H9 (cell line): ENCODE data around the gene SLC1A7. TPM values are rescaled to one million over a fixed set of nuclear protein-coding genes. Genes with fewer than 3 reads are reported as not detected.

ENCODE experiments used
- DNase-seq: peaks from one replicate; pipeline ENCODE4 v3.0.0-alpha.2; 2017
- H2AFZ ChIP-seq: one replicate; pipeline ENCODE4 v1.6.1; 2013; ENCODE audit warnings: mild to moderate bottlenecking, low read length, control low read depth, moderate library complexity
- H2AK5ac ChIP-seq: 2 replicates; pipeline ENCODE4 v1.6.1; 2013; ENCODE audit warnings: low read length, control low read depth, mixed read lengths; ENCODE audit not compliant: insufficient read length
- H2BK120ac ChIP-seq: one replicate; pipeline ENCODE4 v1.6.1; 2013; ENCODE audit warnings: low read depth, mild to moderate bottlenecking, low read length, control low read depth, inconsistent platforms; ENCODE audit not compliant: poor library complexity, severe bottlenecking
- H2BK12ac ChIP-seq: 2 replicates; pipeline ENCODE4 v1.6.1; 2013; ENCODE audit warnings: low read length, control low read depth, mixed read lengths, low read depth; ENCODE audit not compliant: insufficient read length
- H2BK15ac ChIP-seq: 2 replicates; pipeline ENCODE4 v1.6.1; 2013; ENCODE audit warnings: low read depth, low read length, control low read depth
- H2BK20ac ChIP-seq: one replicate; pipeline ENCODE4 v1.6.1; 2013; ENCODE audit warnings: low read depth, mild to moderate bottlenecking, low read length, control low read depth, inconsistent platforms; ENCODE audit not compliant: poor library complexity, severe bottlenecking
- H2BK5ac ChIP-seq: 2 replicates; pipeline ENCODE4 v1.6.1; 2013; ENCODE audit warnings: low read length, control low read depth, mixed read lengths; ENCODE audit not compliant: insufficient read length
- H3K14ac ChIP-seq: 2 replicates; pipeline ENCODE4 v1.6.1; 2013; ENCODE audit warnings: low read length, control low read depth; ENCODE audit not compliant: insufficient read depth
- H3K18ac ChIP-seq: 2 replicates; pipeline ENCODE4 v1.6.1; 2013; ENCODE audit warnings: low read depth, mild to moderate bottlenecking, mixed read lengths, low read length, control low read depth; ENCODE audit not compliant: insufficient read length
- H3K23ac ChIP-seq: 2 replicates; pipeline ENCODE4 v1.6.1; 2013; ENCODE audit warnings: low read length, control low read depth, mixed read lengths, low read depth; ENCODE audit not compliant: insufficient read length
- H3K23me2 ChIP-seq: 2 replicates; pipeline ENCODE4 v1.6.1; 2013; ENCODE audit warnings: low read depth, mild to moderate bottlenecking, mixed read lengths, low read length, control low read depth; ENCODE audit not compliant: insufficient read length, poor library complexity, severe bottlenecking
- H3K27ac ChIP-seq: 2 replicates; pipeline ENCODE4 v1.5.1; 2013; ENCODE audit warnings: low read length, control low read depth, mixed read lengths, low read depth; ENCODE audit not compliant: insufficient read length
- H3K27me3 ChIP-seq: 2 replicates; pipeline ENCODE4 v1.6.1; 2013; ENCODE audit warnings: low read length, control low read depth, inconsistent platforms; ENCODE audit not compliant: insufficient read depth
- H3K4ac ChIP-seq: 2 replicates; pipeline ENCODE4 v1.6.1; 2013; ENCODE audit warnings: low read depth, mild to moderate bottlenecking, control low read depth, inconsistent platforms, low read length, moderate library complexity
- H3K4me1 ChIP-seq: 2 replicates; pipeline ENCODE4 v1.6.1; 2013; ENCODE audit warnings: low read length, control low read depth, inconsistent platforms; ENCODE audit not compliant: insufficient read depth
- H3K4me2 ChIP-seq: 2 replicates; pipeline ENCODE4 v1.6.1; 2013; ENCODE audit warnings: low read length, control low read depth, mixed read lengths; ENCODE audit not compliant: insufficient read length, insufficient read depth
- H3K56ac ChIP-seq: 2 replicates; pipeline ENCODE4 v1.6.1; 2013; ENCODE audit warnings: low read depth, mild to moderate bottlenecking, mixed read lengths, low read length, control low read depth; ENCODE audit not compliant: insufficient read length
- H3K79me1 ChIP-seq: 2 replicates; pipeline ENCODE4 v1.6.1; 2013; ENCODE audit warnings: low read depth, mild to moderate bottlenecking, moderate library complexity, low read length, control low read depth, inconsistent platforms; ENCODE audit not compliant: insufficient read depth, poor library complexity, severe bottlenecking
- H3K79me2 ChIP-seq: 2 replicates; pipeline ENCODE4 v1.6.1; 2013; ENCODE audit warnings: low read length, control low read depth, inconsistent platforms; ENCODE audit not compliant: insufficient read depth
- H3K9ac ChIP-seq: 2 replicates; pipeline ENCODE4 v1.6.1; 2013; ENCODE audit warnings: low read length, control low read depth, mixed read lengths; ENCODE audit not compliant: insufficient read length; ENCODE audit errors: extremely low read depth
- H3K9me3 ChIP-seq: one replicate; pipeline ENCODE4 v1.6.1; 2013; ENCODE audit warnings: low read depth, low read length, inconsistent platforms; ENCODE audit not compliant: control insufficient read depth
- H3T11ph ChIP-seq: one replicate; pipeline ENCODE4 v1.6.1; 2013; ENCODE audit warnings: mild to moderate bottlenecking, low read length, control low read depth, inconsistent platforms
- H4K20me1 ChIP-seq: one replicate; pipeline ENCODE4 v1.6.1; 2013; ENCODE audit not compliant: control insufficient read depth, insufficient read length, insufficient read depth
- H4K5ac ChIP-seq: 2 replicates; pipeline ENCODE4 v1.6.1; 2013; ENCODE audit warnings: low read depth, mild to moderate bottlenecking, mixed read lengths, low read length, control low read depth; ENCODE audit not compliant: insufficient read length
- H4K8ac ChIP-seq: replicated peaks from 2 replicates; pipeline ENCODE4 v1.6.1; 2013; ENCODE audit warnings: low read length, control low read depth, mixed read lengths, low read depth; ENCODE audit not compliant: insufficient read length
- H4K91ac ChIP-seq: 2 replicates; pipeline ENCODE4 v1.6.1; 2013; ENCODE audit warnings: low read depth, mild to moderate bottlenecking, moderate library complexity, mixed read lengths, low read length, control low read depth; ENCODE audit not compliant: insufficient read length
- H3K27ac Mint-ChIP-seq, 3 experiments: 2 replicates in 2 of 3; 3 replicates in 1 of 3; pipeline ENCODE4 v1.8.0; 2020 to 2021; ENCODE audit warnings: mixed read lengths in 3 of 3, mild to moderate bottlenecking in 1 of 3, moderate library complexity in 1 of 3
- H3K27me3 Mint-ChIP-seq: 2 replicates; pipeline ENCODE4 v1.8.0; 2021; ENCODE audit warnings: low read depth, mild to moderate bottlenecking, moderate library complexity, mixed read lengths
- H3K36me3 Mint-ChIP-seq, 3 experiments: 2 replicates in 2 of 3; 3 replicates in 1 of 3; pipeline ENCODE4 v1.8.0; 2020 to 2021; ENCODE audit warnings: low read depth in 3 of 3, mixed read lengths in 3 of 3; ENCODE audit not compliant: insufficient read depth in 1 of 3
- H3K4me1 Mint-ChIP-seq, 2 experiments: 2 replicates each; pipeline ENCODE4 v1.8.0; 2020; ENCODE audit warnings: mixed read lengths in 2 of 2
- H3K4me3 Mint-ChIP-seq, 2 experiments: 2 replicates in 1 of 2; 3 replicates in 1 of 2; pipeline ENCODE4 v1.8.0; 2020 to 2021; ENCODE audit warnings: mild to moderate bottlenecking in 2 of 2, mixed read lengths in 2 of 2, moderate library complexity in 1 of 2
- H3K9me3 Mint-ChIP-seq, 2 experiments: 2 replicates in 1 of 2; 3 replicates in 1 of 2; pipeline ENCODE4 v1.8.0; 2020; ENCODE audit warnings: mild to moderate bottlenecking in 2 of 2, mixed read lengths in 2 of 2, moderate library complexity in 1 of 2
- CTCF ChIP-seq: fragments of 200-600 bp; sonication (generic); conservative IDR thresholded peaks from 3 replicates; pipeline ENCODE4 v1.8.0; 2021; ENCODE audit warnings: antibody characterized with exemption, mild to moderate bottlenecking
- WGBS: extraction: QIAGEN DNeasy Blood & Tissue Kit; methylation state at CpG from one replicate; pipeline ENCODE4 v1.1.7; 2013; ENCODE audit warnings: missing lambda C conversion rate, low lambda C conversion rate, mixed read lengths; ENCODE audit not compliant: insufficient read length; ENCODE audit errors: extremely low coverage; 5-methylcytosine and 5-hydroxymethylcytosine counted together
- total RNA-seq: library from RNA; stranded (reverse); gene quantifications from 2 replicates; pipeline ENCODE4 v1.2.1, GENCODE V29; 2021

The SLC1A7 gene
- total RNA-seq, 1 experiment from 2014 or later, result not detected

GRCh38 chr1:53068314-53069099 is 73.9 kb downstream of the SLC1A7 start:
- no peaks in the 10 kb centered on the region for H3K23me2 ChIP-seq
- no peak overlapping the region for H2BK5ac ChIP-seq
- no peak overlapping the region for H3K23ac ChIP-seq
- no peaks in the 10 kb centered on the region for H3K79me1 ChIP-seq
- H3K56ac ChIP-seq, result no peak overlapping the region
- no peak overlapping the region for H3K18ac ChIP-seq
- H2BK20ac ChIP-seq, result no peak overlapping the region
- H3K4me1 ChIP-seq, result no peaks in the 10 kb centered on the region
- no peaks in the 10 kb centered on the region for H3K9me3 ChIP-seq
- WGBS, result no CpG with 5 or more reads among the region's 7 CpGs
- Mint-ChIP-seq H3K27ac (no peak overlapping the region), H3K27me3 (peaks cover 25% of the 10 kb centered on the region), H3K36me3 (no peaks in the 10 kb centered on the region), H3K4me1 (peaks cover under 1 to 4% of the 10 kb centered on the region in 2 experiments; a peak in 2 of 4 replicates), H3K9me3 (no peaks in the 10 kb centered on the region), H3K4me3 (no peak overlapping the region)
- H4K8ac ChIP-seq, result no peak overlapping the region
- no peak overlapping the region for H2AK5ac ChIP-seq
- no peak overlapping the region for H3K4ac ChIP-seq
- H3T11ph ChIP-seq, result no peak overlapping the region
- TF ChIP-seq CTCF, result no peak
- no peak overlapping the region for H4K5ac ChIP-seq
- H4K91ac ChIP-seq, result no peak overlapping the region
- H2BK15ac ChIP-seq, result no peak overlapping the region
- H3K79me2 ChIP-seq, result no peaks in the 10 kb centered on the region
- no peak for DNase-seq
- peaks cover 6% of the 10 kb centered on the region; the same call in 1 of the 2 replicates for H3K27me3 ChIP-seq
- no peak overlapping the region for H3K9ac ChIP-seq
- H2BK12ac ChIP-seq, result no peak overlapping the region
- H4K20me1 ChIP-seq, result no peaks in the 10 kb centered on the region
- no peak overlapping the region for H2AFZ ChIP-seq
- no peak overlapping the region for H3K27ac ChIP-seq
- H2BK120ac ChIP-seq, result no peak overlapping the region
- no peak overlapping the region for H3K4me2 ChIP-seq
- H3K14ac ChIP-seq, result no peak overlapping the region
